HCT116 (cell line): ENCODE results near the gene MAPK7. TPM values are rescaled to one million over a fixed set of nuclear protein-coding genes. Genes with fewer than 3 reads are reported as not detected.
A peak's percentile ranks its signal among the peaks of the same experiment; 100 is the strongest.

ENCODE experiments used
- ATAC-seq: fragments of 200-7000 bp; cut with Tn5 transposase; 2 replicates; pipeline ENCODE4 v1.9.1; 2020; ENCODE audit warnings: mild to moderate bottlenecking, moderate library complexity
- BruUV-seq: library from RNA; stranded (reverse); fragments of 400-500 nt; replicated peaks from 2 replicates; lab custom pipeline; 2021; lab: Mats Ljungman, UMichigan
- CTCF ChIA-PET: fragments of 300-600 bp; sonication (Branson Sonifier 250); formaldehyde crosslinking; loops from one replicate; lab custom pipeline; 2021; ENCODE audit warnings: antibody characterized with exemption; lab: Charles Lee
- POLR2A ChIA-PET: fragments of 300-600, 350-600 bp; sonication (Branson Sonifier 250); formaldehyde crosslinking; loops from one replicate; lab custom pipeline; 2021; ENCODE audit warnings: antibody characterized with exemption; lab: Charles Lee
- RAD21 ChIA-PET, 2 experiments: fragments of 300-600 bp; sonication (Branson Sonifier 250); formaldehyde crosslinking; loops; one replicate each; lab custom pipeline; 2023; ENCODE audit warnings: low total read pairs in 2 of 2; ENCODE audit not compliant: uncharacterized antibody in 2 of 2, unreplicated experiment in 2 of 2, low non-redundant PET in 1 of 2; lab: Charles Lee
- DNase-seq: peaks from one replicate; pipeline ENCODE4 v3.0.0-alpha.2; 2010; ENCODE audit warnings: low read depth, low spot score
- H2AFZ ChIP-seq: fragments of 200-600 bp; shearing (Covaris generic), sonication (generic); 2 replicates; pipeline ENCODE4 v1.6.1; 2017; ENCODE audit warnings: low read depth, mixed run types, mixed read lengths, antibody characterized with exemption, low read length; ENCODE audit not compliant: poor library complexity, severe bottlenecking
- H3K27ac ChIP-seq: 2 replicates; pipeline ENCODE4 v1.5.1; 2012; ENCODE audit warnings: low read depth, low read length
- H3K27me3 ChIP-seq: fragments of 200-600 bp; sonication (generic); 2 replicates; pipeline ENCODE4 v1.6.1; 2016; ENCODE audit warnings: mixed run types, low read length, mixed read lengths; ENCODE audit not compliant: insufficient read depth
- H3K36me3 ChIP-seq, 2 experiments: fragments of 200-500 bp in 1 of 2; fragments of 200-600 bp in 1 of 2; sonication (Bioruptor generic) in 1 of 2; sonication (generic) in 1 of 2; 2 replicates each; pipeline versions ENCODE4 v1.5.1 to v1.6.1; 2014 to 2016; ENCODE audit warnings: low read length in 2 of 2, inconsistent platforms in 1 of 2, mixed read lengths in 1 of 2, mixed run types in 1 of 2; ENCODE audit not compliant: insufficient read depth in 2 of 2, control insufficient read depth in 1 of 2
- H3K4me1 ChIP-seq, 2 experiments: fragments of 200-600 bp in 1 of 2; sonication (generic) in 1 of 2; 2 replicates each; pipeline versions ENCODE4 v1.5.1 to v1.6.1; 2012 to 2017; ENCODE audit warnings: low read length in 2 of 2, inconsistent platforms in 1 of 2, mild to moderate bottlenecking in 1 of 2, mixed read lengths in 1 of 2, mixed run types in 1 of 2, moderate library complexity in 1 of 2; ENCODE audit not compliant: insufficient read depth in 2 of 2, control insufficient read depth in 1 of 2
- H3K4me2 ChIP-seq: fragments of 200-600 bp; sonication (generic); 2 replicates; pipeline ENCODE4 v1.6.1; 2017; ENCODE audit warnings: mixed run types, low read length, mixed read lengths
- H3K4me3 ChIP-seq, 2 experiments: fragments of 200-600 bp in 1 of 2; sonication (generic) in 1 of 2; replicated peaks in 1 of 2; 2 replicates each; pipeline ENCODE4 v1.5.1; 2011 to 2016; ENCODE audit warnings: low read length in 2 of 2, control low read depth in 1 of 2, low read depth in 1 of 2, mild to moderate bottlenecking in 1 of 2, mixed read lengths in 1 of 2, mixed run types in 1 of 2
- H3K79me2 ChIP-seq: fragments of 200-600 bp; sonication (generic); 2 replicates; pipeline ENCODE4 v1.6.1; 2017; ENCODE audit warnings: mild to moderate bottlenecking, mixed run types, low read length, moderate library complexity, mixed read lengths; ENCODE audit not compliant: insufficient read depth
- H3K9ac ChIP-seq: fragments of 200-600 bp; sonication (generic); 2 replicates; pipeline ENCODE4 v1.6.1; 2016; ENCODE audit warnings: low read length, mixed read lengths
- H3K9me2 ChIP-seq: fragments of 200-600 bp; sonication (generic), shearing (Covaris generic); 2 replicates; pipeline ENCODE4 v1.6.1; 2017; ENCODE audit warnings: mixed run types, mild to moderate bottlenecking, moderate library complexity; ENCODE audit not compliant: insufficient read depth
- H3K9me3 ChIP-seq, 2 experiments: fragments of 200-500 bp in 1 of 2; fragments of 200-600 bp in 1 of 2; sonication (Bioruptor generic) in 1 of 2; sonication (generic) in 1 of 2; 2 replicates each; pipeline ENCODE4 v1.6.1; 2014 to 2017; ENCODE audit warnings: low read length in 2 of 2, mixed read lengths in 2 of 2, inconsistent platforms in 1 of 2, low read depth in 1 of 2, mild to moderate bottlenecking in 1 of 2, mixed run types in 1 of 2, moderate library complexity in 1 of 2; ENCODE audit not compliant: control insufficient read depth in 1 of 2, insufficient read depth in 1 of 2
- H4K20me1 ChIP-seq: fragments of 200-600 bp; sonication (generic), shearing (Covaris generic); 2 replicates; pipeline ENCODE4 v1.6.1; 2017; ENCODE audit warnings: mixed run types, mild to moderate bottlenecking, moderate library complexity; ENCODE audit not compliant: insufficient read depth
- CTCF ChIP-seq, 3 experiments: fragments of 200-600 bp in 1 of 3; sonication (generic) in 1 of 3; IDR thresholded peaks in 2 of 3; conservative IDR thresholded peaks in 1 of 3; 2 replicates each; pipeline ENCODE4 v1.5.1; 2012 to 2017; ENCODE audit warnings: low read depth in 2 of 3, low read length in 2 of 3, antibody characterized with exemption in 1 of 3, borderline replicate concordance in 1 of 3, control low read depth in 1 of 3, mild to moderate bottlenecking in 1 of 3, mixed read lengths in 1 of 3, mixed run types in 1 of 3, moderate library complexity in 1 of 3; ENCODE audit not compliant: insufficient read depth in 1 of 3
- EGR1 ChIP-seq: IDR thresholded peaks from 2 replicates; pipeline ENCODE4 v1.6.1; 2012; ENCODE audit warnings: low read depth
- MAX ChIP-seq: IDR thresholded peaks from 2 replicates; pipeline ENCODE4 v1.6.1; 2012
- POLR2A ChIP-seq: IDR thresholded peaks from 2 replicates; pipeline ENCODE4 v1.7.0; 2011; ENCODE audit warnings: borderline replicate concordance; ENCODE audit not compliant: insufficient read depth, insufficient read length; ENCODE audit errors: extremely low read depth
- POLR2AphosphoS5 ChIP-seq: IDR thresholded peaks from 2 replicates; pipeline ENCODE4 v1.6.1; 2011; ENCODE audit warnings: mild to moderate bottlenecking, low read depth, low read length, moderate library complexity
- SP1 ChIP-seq: IDR thresholded peaks from 2 replicates; pipeline ENCODE4 v1.6.1; 2012; ENCODE audit warnings: low read depth
- TCF7L2 ChIP-seq: IDR thresholded peaks from 2 replicates; pipeline ENCODE4 v1.7.0; 2011; ENCODE audit warnings: borderline replicate concordance, inconsistent platforms; ENCODE audit not compliant: insufficient read depth, insufficient read length; ENCODE audit errors: extremely low read depth
- YY1 ChIP-seq: IDR thresholded peaks from 2 replicates; pipeline ENCODE4 v1.6.1; 2011; ENCODE audit warnings: low read length, low read depth, moderate library complexity, mild to moderate bottlenecking; ENCODE audit not compliant: insufficient replicate concordance; ENCODE audit errors: extremely low read depth
- intact Hi-C: fragments of 100-400 bp; cut with micrococcal nuclease; formaldehyde crosslinking; loops from 2 replicates; pipeline ENCODE4 v1.10.0; 2022
- total RNA-seq: library from RNA; stranded (reverse); gene quantifications from one replicate; pipeline ENCODE4 v1.2.1, GENCODE V29; 2021; ENCODE audit not compliant: unreplicated experiment
- TF ChIP-seq, protein P1 (sequence below): IDR thresholded peaks from 2 replicates; pipeline ENCODE4 v1.6.1; 2012

Gene MAPK7
- total RNA-seq, 1 experiment from 2014 or later = 15.3 TPM

- no TSS peak for BruUV-seq
- ATAC-seq (peak; percentile 92), DNase-seq (peak; percentile 96)
- Histone ChIP-seq H2AFZ (peak overlapping the region; percentile 55), H3K9ac (peak overlapping the region; percentile 74), H3K9me2 (no peaks in the 10 kb centered on the region), H3K36me3 (peaks cover 14 to 17% of the 10 kb centered on the region in 2 experiments; a peak in 3 of 4 replicates), H3K9me3 (no peaks in the 10 kb centered on the region), H3K27me3 (no peaks in the 10 kb centered on the region), H3K4me1 (peaks cover 9 to 18% of the 10 kb centered on the region in 2 experiments; a peak in 3 of 4 replicates), H4K20me1 (no peaks in the 10 kb centered on the region), H3K79me2 (peaks cover 7% of the 10 kb centered on the region), H3K27ac (peak overlapping the region; percentile 84), H3K4me3 (peak overlapping the region; percentile 67 to 94), H3K4me2 (peak overlapping the region; percentile 82)
- TF ChIP-seq YY1 (peak; percentile 69), SP1 (peak; percentile 74), MAX (peak; percentile 76), EGR1 (no peak), POLR2A (peak; percentile 83), CTCF (IDR thresholded peaks at IDR 0.05 in 2 of 3, conservative IDR thresholded peaks at IDR 0.05 in 1 of 3; ENCODE audit: borderline replicate concordance in 1 of 3, insufficient read depth in 1 of 3, low read depth in 2 of 3, low read length in 2 of 3) (no peak), POLR2AphosphoS5 (peak; percentile 72), TCF7L2 (peak; percentile 51)
- TF ChIP-seq, protein P1, sequence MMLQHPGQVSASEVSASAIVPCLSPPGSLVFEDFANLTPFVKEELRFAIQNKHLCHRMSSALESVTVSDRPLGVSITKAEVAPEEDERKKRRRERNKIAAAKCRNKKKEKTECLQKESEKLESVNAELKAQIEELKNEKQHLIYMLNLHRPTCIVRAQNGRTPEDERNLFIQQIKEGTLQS = no peak
- CTCF ChIA-PET = interaction anchor here (0.7 to 2.3 kb wide), 10 partner anchors 12 to 389 kb away, joined by 3 to 41 read pairs (median 6); partner anchors contain the start of gene B9D1
- POLR2A ChIA-PET = interaction anchor here (0.5 to 2.2 kb wide), 12 partner anchors 9 to 389 kb away, joined by 3 to 13 read pairs (median 4); partner anchors contain the start of genes ALDH3A2, B9D1 and MFAP4
- intact Hi-C loops = loop anchor here (1.0 to 5.0 kb wide), 2 partner anchors 69 to 374 kb away; no protein-coding TSS in a partner anchor
- RAD21 ChIA-PET = interaction anchor here (0.9 to 1.7 kb wide), 5 partner anchors 15 to 69 kb away, joined by 3 to 12 read pairs (median 4); partner anchors contain the start of gene B9D1 (in 1 of the 2)
Observed at GRCh38 chr17:19377602-19378415, 489 bp upstream of the MAPK7 start.
